Adrenal gland (tissue), 5 donors: ENCODE measurements around the gene S1PR1.

Experiments
- POLR2A ChIP-seq, 2 donors: fragments of 450-650 bp; IDR thresholded peaks; one replicate each; pipeline ENCODE4 v1.6.1; 2017; ENCODE audit warnings: antibody characterized with exemption in 2 of 2, mild to moderate bottlenecking in 2 of 2, moderate library complexity in 1 of 2
- TF ChIP-seq, protein P1 (sequence below), 6 experiments: fragments of 450-650 bp in 4 of 6; fragments of 200-600 bp in 2 of 6; sonication (generic) in 1 of 6; IDR thresholded peaks; 1 replicate in 5 of 6; 2 replicates in 1 of 6; pipeline versions ENCODE4 v1.5.1 to v1.8.0; 2016 to 2021; ENCODE audit warnings: antibody characterized with exemption in 6 of 6, mild to moderate bottlenecking in 2 of 6, moderate library complexity in 1 of 6
- donor health status: DM: no; HTN: no; CAD: no.

DNA sequence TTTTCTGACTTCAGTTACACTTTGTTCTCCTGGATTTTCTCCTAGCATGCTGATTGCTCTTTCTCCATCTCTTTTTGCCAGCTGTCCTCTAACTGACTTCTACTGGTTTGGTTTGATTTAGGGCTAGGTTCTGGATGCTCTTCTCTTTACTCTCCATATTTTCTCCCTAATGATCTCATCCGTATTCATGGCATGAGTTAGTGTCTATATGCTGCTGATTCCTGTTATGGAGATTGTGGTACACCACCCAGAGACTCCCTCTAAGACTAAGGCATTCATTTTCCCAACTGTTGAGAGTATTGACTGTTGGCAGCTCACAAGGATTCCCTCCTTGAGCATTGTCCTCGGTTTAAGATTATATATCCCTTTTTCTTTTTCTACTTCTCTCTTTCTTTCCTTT is 28.9 kb downstream of the S1PR1 start:
- TF ChIP-seq, protein P1, sequence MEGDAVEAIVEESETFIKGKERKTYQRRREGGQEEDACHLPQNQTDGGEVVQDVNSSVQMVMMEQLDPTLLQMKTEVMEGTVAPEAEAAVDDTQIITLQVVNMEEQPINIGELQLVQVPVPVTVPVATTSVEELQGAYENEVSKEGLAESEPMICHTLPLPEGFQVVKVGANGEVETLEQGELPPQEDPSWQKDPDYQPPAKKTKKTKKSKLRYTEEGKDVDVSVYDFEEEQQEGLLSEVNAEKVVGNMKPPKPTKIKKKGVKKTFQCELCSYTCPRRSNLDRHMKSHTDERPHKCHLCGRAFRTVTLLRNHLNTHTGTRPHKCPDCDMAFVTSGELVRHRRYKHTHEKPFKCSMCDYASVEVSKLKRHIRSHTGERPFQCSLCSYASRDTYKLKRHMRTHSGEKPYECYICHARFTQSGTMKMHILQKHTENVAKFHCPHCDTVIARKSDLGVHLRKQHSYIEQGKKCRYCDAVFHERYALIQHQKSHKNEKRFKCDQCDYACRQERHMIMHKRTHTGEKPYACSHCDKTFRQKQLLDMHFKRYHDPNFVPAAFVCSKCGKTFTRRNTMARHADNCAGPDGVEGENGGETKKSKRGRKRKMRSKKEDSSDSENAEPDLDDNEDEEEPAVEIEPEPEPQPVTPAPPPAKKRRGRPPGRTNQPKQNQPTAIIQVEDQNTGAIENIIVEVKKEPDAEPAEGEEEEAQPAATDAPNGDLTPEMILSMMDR (IDR thresholded peaks at IDR 0.05): no peak
- TF ChIP-seq POLR2A (IDR thresholded peaks at IDR 0.05): no peak
